Activated T-cell treated with anti-CD3 and anti-CD28 coated beads, Interleukin-2, amount 50 U/mL, for 1 hour (primary cell): ENCODE results near the gene FAM169A.
"Not testable (repeated sequence)": the region's sequence is repeated elsewhere in the genome, so short reads cannot be mapped to it uniquely, and the experiment has no call there.

Experiments
- DNase-seq: peaks from one replicate; pipeline ENCODE4 v3.0.0-alpha.2; 2020

FAM169A gene

DNA sequence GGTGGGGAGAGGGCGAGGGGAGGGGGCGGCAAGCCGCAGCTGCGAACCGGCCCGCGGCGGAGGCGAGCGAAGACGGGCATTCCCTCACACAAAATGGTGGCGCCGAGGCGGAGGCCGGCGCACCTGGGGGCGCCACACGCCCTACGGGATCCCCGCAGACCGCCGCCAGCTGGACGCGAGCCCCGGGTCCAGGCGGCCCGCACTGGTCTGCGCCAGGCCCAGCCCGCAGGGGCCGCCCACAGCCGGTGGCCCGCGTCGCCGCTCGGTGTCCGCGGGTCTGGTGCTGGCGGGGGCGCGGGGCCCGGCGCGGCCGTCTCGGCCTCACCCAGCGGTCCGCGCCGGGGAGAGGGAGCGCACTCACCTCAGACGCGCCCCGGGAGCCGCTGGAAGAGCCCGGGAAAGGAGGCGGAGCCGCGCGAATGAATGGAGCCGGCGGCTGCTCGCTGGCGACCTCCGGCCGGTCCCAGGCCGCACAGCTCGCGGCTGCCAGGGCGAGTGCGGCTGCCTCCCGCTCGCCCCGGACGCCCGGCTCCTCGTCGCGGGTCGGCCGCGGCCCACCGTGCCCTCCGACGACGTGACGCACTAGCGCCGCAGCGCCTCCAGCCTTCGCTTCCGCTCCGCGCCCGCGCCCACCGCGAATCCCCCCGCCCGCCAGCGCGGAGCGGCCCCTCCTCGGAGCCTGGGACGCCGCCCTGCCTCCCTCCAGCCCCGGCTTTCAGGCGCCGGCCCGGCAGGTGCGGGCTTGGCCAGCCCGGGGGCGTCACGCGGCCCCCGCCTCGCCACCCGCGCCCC is at the start of gene FAM169A:
FAM169A (minus strand) TSS at position 584 of the 792 bp plus-strand sequence. CDS start 24,711 bp downstream, outside the sequence.
- DNase-seq = peak; percentile 68

DNA sequence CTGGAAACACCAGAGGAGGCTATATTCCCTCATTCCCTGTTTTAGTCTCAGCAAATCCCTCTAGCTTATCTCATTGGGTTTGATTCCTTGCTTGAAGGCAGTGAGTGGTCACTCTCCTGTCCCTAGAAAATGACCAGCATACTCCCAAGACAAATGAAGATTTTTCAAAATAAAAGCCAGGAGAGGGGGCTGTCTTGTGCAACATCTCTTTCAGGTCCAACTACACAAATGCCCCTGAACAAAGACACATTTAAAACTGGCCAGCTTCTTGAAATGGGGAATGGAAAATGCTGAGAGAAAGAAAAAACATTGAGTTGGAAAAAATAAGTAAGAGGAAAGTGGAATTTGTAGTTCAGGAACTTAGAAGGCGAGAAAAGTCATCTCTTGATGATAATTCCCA is 49.3 kb upstream of the FAM169A start:
- DNase-seq = no peak

GRCh38 chr5:74911421-74911820 is 45.2 kb upstream of the FAM169A start:
- not testable (repeated sequence) for DNase-seq

- DNase-seq = not testable (repeated sequence)
Observed at GRCh38 chr5:74909888-74910287, 43.7 kb upstream of the FAM169A start.

DNA sequence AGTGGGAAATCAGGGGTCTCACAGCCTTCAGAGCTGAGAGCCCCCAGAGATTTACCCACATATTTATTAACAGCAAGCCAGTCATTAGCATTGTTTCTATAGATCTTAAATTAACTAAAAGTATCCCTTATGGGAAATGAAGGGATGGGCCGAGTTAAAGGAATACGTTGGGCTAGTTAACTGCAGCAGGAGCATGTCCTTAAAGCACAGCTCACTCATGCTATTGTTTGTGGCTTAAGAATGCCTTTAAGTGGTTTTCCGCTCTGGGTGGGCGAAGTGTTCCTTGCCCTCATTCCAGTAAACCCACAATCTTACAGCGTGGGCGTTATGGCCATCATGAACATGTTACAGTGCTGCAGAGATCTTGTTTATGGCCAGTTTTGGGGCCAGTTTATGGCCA is 42.0 kb upstream of the FAM169A start:
- not testable (repeated sequence) for DNase-seq

- DNase-seq = not testable (repeated sequence)
Observed at GRCh38 chr5:74904713-74905112, 38.5 kb upstream of the FAM169A start.

- DNase-seq = no peak
Observed at GRCh38 chr5:74903165-74903787, 37.1 kb upstream of the FAM169A start.

GRCh38 chr5:74897049-74897448 is 30.9 kb upstream of the FAM169A start:
- DNase-seq = no peak

DNA sequence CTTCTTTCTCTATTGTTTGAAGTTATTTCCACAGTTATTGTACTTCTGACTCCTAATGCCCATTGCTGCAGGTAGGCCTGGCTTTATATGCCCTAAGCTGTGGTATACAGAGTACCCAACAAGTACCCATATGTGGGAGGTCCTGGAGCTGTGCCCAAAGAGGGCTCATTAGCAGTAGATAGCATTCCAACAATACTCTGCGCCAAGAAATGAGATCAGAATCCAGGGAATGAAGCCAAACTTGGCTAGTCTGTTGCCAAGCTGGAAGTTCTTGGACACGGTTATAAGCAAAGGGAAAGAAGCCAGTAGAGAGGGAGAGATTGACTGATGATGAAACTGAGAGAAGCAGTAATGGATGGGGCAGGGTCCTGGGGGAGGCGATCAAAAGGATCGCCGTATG is 29.7 kb upstream of the FAM169A start:
- no peak for DNase-seq

GRCh38 chr5:74894351-74894750 is 28.2 kb upstream of the FAM169A start:
- DNase-seq = no peak

- DNase-seq = no peak
Observed at GRCh38 chr5:74892921-74893320, 26.7 kb upstream of the FAM169A start.

DNA sequence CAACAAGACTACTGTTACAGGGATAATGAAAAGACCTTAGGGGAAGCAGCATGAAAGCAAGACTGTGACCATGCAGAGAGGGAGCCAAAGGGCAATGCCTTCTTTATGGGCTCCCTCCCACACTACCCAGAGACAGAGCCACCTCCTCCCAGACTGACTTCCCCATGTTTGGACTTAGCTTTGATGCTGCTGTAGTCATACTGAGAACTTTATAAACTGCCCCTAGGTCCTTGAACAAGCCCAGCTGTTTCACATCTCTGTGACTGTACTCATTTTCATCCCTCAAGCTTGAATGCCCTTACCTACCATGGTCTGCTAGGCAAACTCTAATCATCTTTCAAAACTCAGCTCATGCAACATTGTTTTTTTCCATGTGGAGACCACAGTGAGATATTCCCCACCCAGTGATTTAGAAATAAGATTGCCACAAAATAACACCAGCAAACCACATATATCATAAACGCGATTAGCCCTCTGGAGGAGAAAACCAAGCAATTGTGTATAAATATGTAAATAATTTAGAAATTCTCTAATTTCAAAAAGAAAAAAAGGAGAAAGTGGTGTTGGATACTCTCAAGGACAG is 23.4 kb upstream of the FAM169A start:
- DNase-seq = no peak

DNA sequence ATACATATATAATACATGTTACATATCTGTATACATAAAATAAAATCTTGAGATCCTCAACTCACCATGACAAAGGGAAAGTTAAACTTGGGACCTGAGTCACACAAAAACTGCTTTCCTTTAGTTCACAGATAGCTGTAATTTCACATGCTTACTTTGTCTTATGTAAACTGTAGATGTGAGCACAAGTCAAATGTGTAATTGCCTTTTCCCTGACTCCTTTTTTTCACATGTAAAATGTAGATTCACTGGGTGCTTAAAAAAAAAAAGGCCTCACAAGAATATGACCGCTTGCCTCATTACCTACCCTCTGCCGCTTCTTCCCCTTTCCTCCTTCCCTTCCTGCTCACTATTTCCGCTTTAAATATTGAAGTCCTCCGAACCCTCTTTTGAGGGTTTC is 21.9 kb upstream of the FAM169A start:
- DNase-seq = no peak

- no peak for DNase-seq
Observed at GRCh38 chr5:74885170-74885569, 19.0 kb upstream of the FAM169A start.

- not testable (repeated sequence) for DNase-seq
Observed at GRCh38 chr5:74882379-74883134, 16.4 kb upstream of the FAM169A start.

DNA sequence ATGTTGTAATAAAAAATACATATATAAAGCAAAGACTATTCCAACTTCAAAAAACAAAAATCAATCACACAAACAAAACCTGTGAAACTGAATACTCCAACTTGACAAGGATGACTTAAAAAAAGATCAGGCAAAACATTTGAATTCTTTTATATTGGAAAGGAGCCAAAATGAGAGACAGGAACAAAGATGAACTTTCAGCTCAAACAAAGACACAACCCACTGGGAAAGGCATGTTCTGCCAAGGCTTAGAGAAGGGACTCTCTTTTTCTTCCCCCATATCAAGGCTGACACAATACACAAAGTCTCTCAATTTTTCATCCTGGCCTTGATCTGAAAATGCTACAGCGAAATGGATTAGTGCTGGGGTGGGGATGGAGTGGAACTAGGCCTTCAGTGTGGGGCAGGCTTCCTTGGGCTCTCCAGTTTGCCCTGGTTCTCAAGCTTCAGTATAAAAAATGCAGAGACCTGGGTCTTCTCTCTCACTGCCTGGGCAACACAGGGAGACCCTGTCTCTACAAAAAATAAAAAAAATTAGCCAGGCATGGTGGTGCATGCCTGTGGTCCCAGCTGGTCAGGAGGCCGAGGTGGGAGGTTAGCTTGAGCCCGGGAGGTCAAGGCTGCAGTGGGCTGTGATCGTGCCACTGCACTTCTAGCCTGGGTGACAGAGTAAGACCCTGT is 11.6 kb upstream of the FAM169A start:
- DNase-seq = no peak

- DNase-seq = no peak
Observed at GRCh38 chr5:74875994-74876791, 10.0 kb upstream of the FAM169A start.

DNA sequence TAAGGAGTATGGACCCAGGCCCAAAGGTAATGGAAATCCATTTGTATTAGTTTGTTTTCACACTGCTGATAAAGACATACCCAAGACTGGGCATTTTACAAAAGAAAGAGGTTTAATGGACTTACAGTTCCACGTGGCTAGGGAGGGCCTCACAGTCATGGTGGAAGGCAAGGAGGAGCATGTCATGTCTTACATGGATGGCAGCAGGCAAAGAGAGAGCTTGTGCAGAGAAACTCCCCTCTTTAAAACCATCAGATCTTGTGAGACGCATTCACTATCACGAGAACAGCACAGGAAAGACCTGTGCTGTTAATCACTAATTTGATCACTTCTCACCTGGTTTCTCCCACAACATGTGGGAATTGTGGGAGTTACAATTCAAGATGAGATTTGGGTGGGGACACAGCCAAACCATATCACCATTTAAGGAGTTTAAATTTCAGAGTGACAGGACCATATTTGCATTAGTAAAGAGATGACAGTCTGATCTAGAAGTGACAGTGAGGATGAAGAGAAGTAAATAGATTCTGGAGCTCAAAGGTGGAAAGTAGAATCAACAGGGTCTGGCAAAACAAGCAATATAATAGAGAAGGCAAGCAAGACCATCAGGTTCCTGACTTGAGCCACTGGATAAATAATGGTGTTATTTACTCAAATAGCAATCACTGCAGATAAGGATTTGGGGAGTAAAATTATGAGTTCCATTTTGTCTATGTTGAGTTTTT is 7.5 kb upstream of the FAM169A start:
- DNase-seq = no peak

GRCh38 chr5:74870299-74871067 is 4.3 kb upstream of the FAM169A start:
- no peak for DNase-seq

- DNase-seq = not testable (repeated sequence)
Observed at GRCh38 chr5:74869414-74869813, 3.2 kb upstream of the FAM169A start.
